GM23338 (cell line): ENCODE results near the gene MTRR. TPM values are rescaled to one million over a fixed set of nuclear protein-coding genes. Genes with fewer than 3 reads are reported as not detected.

Source experiments
- ATAC-seq: fragments of 200-7000 bp; cut with Tn5 transposase; 3 replicates; pipeline ENCODE4 v1.9.1; 2020
- DNase-seq: peaks from one replicate; pipeline ENCODE4 v3.0.0-alpha.2; 2015; ENCODE audit warnings: low spot score
- H2AFZ ChIP-seq: fragments of 200-600 bp; sonication (generic); 2 replicates; pipeline ENCODE4 v1.8.0; 2016; ENCODE audit warnings: antibody characterized with exemption, mild to moderate bottlenecking, moderate library complexity
- H3F3A ChIP-seq: fragments of 200-600 bp; sonication (generic); replicated peaks from 2 replicates; pipeline ENCODE4 v1.8.0; 2017; ENCODE audit warnings: antibody characterized with exemption, mixed run types, low read depth
- H3K27ac ChIP-seq: fragments of 200-600 bp; sonication (generic); 2 replicates; pipeline ENCODE4 v1.6.1; 2016; ENCODE audit warnings: low read depth
- H3K27me3 ChIP-seq: fragments of 200-600 bp; sonication (generic); 2 replicates; pipeline ENCODE4 v1.8.0; 2016; ENCODE audit warnings: mild to moderate bottlenecking, mixed run types, moderate library complexity; ENCODE audit not compliant: insufficient read depth
- H3K36me3 ChIP-seq: fragments of 200-600 bp; sonication (generic); 2 replicates; pipeline ENCODE4 v1.8.0; 2016; ENCODE audit warnings: mild to moderate bottlenecking; ENCODE audit not compliant: insufficient read depth
- H3K4me1 ChIP-seq: fragments of 200-600 bp; sonication (generic); 2 replicates; pipeline ENCODE4 v1.8.0; 2016; ENCODE audit warnings: mild to moderate bottlenecking, moderate library complexity; ENCODE audit not compliant: insufficient read depth
- H3K4me2 ChIP-seq: fragments of 200-600 bp; sonication (generic); 2 replicates; pipeline ENCODE4 v1.7.1; 2017; ENCODE audit warnings: mixed run types
- H3K4me3 ChIP-seq: fragments of 200-600 bp; sonication (generic); 2 replicates; pipeline ENCODE4 v1.6.1; 2016; ENCODE audit warnings: mixed run types
- H3K79me2 ChIP-seq: fragments of 200-600 bp; sonication (generic); replicated peaks from 2 replicates; pipeline ENCODE4 v1.8.0; 2017; ENCODE audit warnings: mild to moderate bottlenecking; ENCODE audit not compliant: insufficient read depth
- H3K9me2 ChIP-seq: fragments of 200-600 bp; sonication (generic); 2 replicates; pipeline ENCODE4 v1.8.0; 2017; ENCODE audit not compliant: insufficient read depth
- H4K20me1 ChIP-seq: fragments of 200-600 bp; sonication (generic); replicated peaks from 2 replicates; pipeline ENCODE4 v1.8.0; 2017; ENCODE audit warnings: mild to moderate bottlenecking; ENCODE audit not compliant: insufficient read depth
- H3K27ac Mint-ChIP-seq: 2 replicates; pipeline ENCODE4 v1.8.0; 2020; ENCODE audit warnings: inconsistent platforms, mild to moderate bottlenecking, moderate library complexity, mixed read lengths
- H3K27me3 Mint-ChIP-seq: 3 replicates; pipeline ENCODE4 v1.8.0; 2022; ENCODE audit warnings: low read depth, mild to moderate bottlenecking, moderate library complexity, mixed read lengths, inconsistent platforms; ENCODE audit not compliant: insufficient read depth, poor library complexity
- H3K36me3 Mint-ChIP-seq: 3 replicates; pipeline ENCODE4 v1.8.0; 2021; ENCODE audit warnings: low read depth, mild to moderate bottlenecking, inconsistent platforms, moderate library complexity, mixed read lengths
- H3K4me1 Mint-ChIP-seq: 3 replicates; pipeline ENCODE4 v1.8.0; 2020; ENCODE audit warnings: mild to moderate bottlenecking, inconsistent platforms, mixed read lengths
- H3K4me3 Mint-ChIP-seq: 3 replicates; pipeline ENCODE4 v1.8.0; 2021; ENCODE audit warnings: moderate library complexity, mild to moderate bottlenecking, inconsistent platforms, mixed read lengths
- H3K9me3 Mint-ChIP-seq: 3 replicates; pipeline ENCODE4 v1.8.0; 2020; ENCODE audit warnings: moderate library complexity, mild to moderate bottlenecking, inconsistent platforms, mixed read lengths
- CREB1 ChIP-seq: fragments of 250-450 bp; sonication (Bioruptor Pico); IDR thresholded peaks from 2 replicates; pipeline ENCODE4 v1.5.0; 2020; ENCODE audit warnings: low read depth, mild to moderate bottlenecking, moderate library complexity
- CTCF ChIP-seq, 2 experiments: fragments of 200-600 bp in 1 of 2; sonication (generic) in 1 of 2; conservative IDR thresholded peaks; 2 replicates each; pipeline versions ENCODE4 v1.5.1 to v1.6.1; 2016 to 2017; ENCODE audit warnings: antibody characterized with exemption in 2 of 2, low read depth in 2 of 2, mild to moderate bottlenecking in 2 of 2, moderate library complexity in 1 of 2
- ETS1 ChIP-seq: IDR thresholded peaks from 2 replicates; pipeline ENCODE4 v1.6.1; 2016; ENCODE audit warnings: antibody characterized with exemption
- EZH2 ChIP-seq: fragments of 200-600 bp; sonication (generic); IDR thresholded peaks from one replicate; pipeline ENCODE4 v1.8.0; 2017; ENCODE audit warnings: antibody characterized with exemption, mild to moderate bottlenecking, low read depth; ENCODE audit not compliant: unreplicated experiment
- EZH2phosphoT487 ChIP-seq: fragments of 200-600 bp; sonication (generic); IDR thresholded peaks from one replicate; pipeline ENCODE4 v1.8.1; 2018; ENCODE audit warnings: antibody characterized with exemption; ENCODE audit not compliant: unreplicated experiment
- JUNB ChIP-seq: IDR thresholded peaks from one replicate; pipeline ENCODE4 v1.6.1; 2016; ENCODE audit warnings: antibody characterized with exemption; ENCODE audit not compliant: unreplicated experiment
- NANOG ChIP-seq: IDR thresholded peaks from 2 replicates; pipeline ENCODE4 v1.6.1; 2016; ENCODE audit warnings: antibody characterized with exemption, borderline replicate concordance
- POLR2AphosphoS5 ChIP-seq: IDR thresholded peaks from 2 replicates; pipeline ENCODE4 v1.6.1; 2016; ENCODE audit warnings: antibody characterized with exemption, low read depth
- REST ChIP-seq: IDR thresholded peaks from one replicate; pipeline ENCODE4 v1.6.1; 2018; ENCODE audit warnings: antibody characterized with exemption; ENCODE audit not compliant: unreplicated experiment
- STAT1 ChIP-seq: IDR thresholded peaks from one replicate; pipeline ENCODE4 v1.6.1; 2016; ENCODE audit warnings: antibody characterized with exemption; ENCODE audit not compliant: unreplicated experiment
- ZNF114 ChIP-seq: fragments of 250-450 bp; sonication (Bioruptor Pico); IDR thresholded peaks from 2 replicates; pipeline ENCODE4 v1.5.0; 2020; ENCODE audit warnings: mild to moderate bottlenecking, moderate library complexity
- ZNF331 ChIP-seq: fragments of 250-450 bp; sonication (Bioruptor Pico); IDR thresholded peaks from 2 replicates; pipeline ENCODE4 v1.5.0; 2020; ENCODE audit warnings: low read depth, mild to moderate bottlenecking, moderate library complexity
- ZNF462 ChIP-seq: fragments of 250-450 bp; sonication (Bioruptor Pico); IDR thresholded peaks from 2 replicates; pipeline ENCODE4 v1.5.0; 2020; ENCODE audit warnings: mild to moderate bottlenecking, moderate library complexity
- polyA plus RNA-seq: library from polyadenylated mRNA; unstranded; fragments of >200 nt; fragmentation: Nextera tagmentation; extraction: Ambion mirVana; gene quantifications from 2 replicates; pipeline ENCODE4 v1.2.1, GENCODE V29; 2016
- total RNA-seq: library from RNA; depleted of rRNA; stranded (reverse); fragments of >200 nt; shearing (Covaris generic); gene quantifications from 2 replicates; pipeline ENCODE4 v1.2.3, GENCODE V29; 2014

The MTRR gene
- total and polyA plus RNA-seq, 2 experiments from 2014 or later = 16.5 to 55.9 TPM

GRCh38 chr5:7874639-7875038 is 5.7 kb downstream of the MTRR start:
- no peak overlapping the region for H3K4me2 ChIP-seq
- no peak overlapping the region for H3K4me3 Mint-ChIP-seq
- peaks cover 53% of the 10 kb centered on the region for H3K36me3 Mint-ChIP-seq
- no peak overlapping the region for H3K27ac ChIP-seq
- no peak overlapping the region for H2AFZ ChIP-seq
- no peak overlapping the region for H3K27ac Mint-ChIP-seq
- no peak overlapping the region for H3K4me3 ChIP-seq
- TF ChIP-seq ETS1 (no peak), ZNF331 (CRISPR knock-in tag) (no peak), EZH2 (no peak), STAT1 (no peak), JUNB (no peak), POLR2AphosphoS5 (no peak), NANOG (no peak), CREB1 (CRISPR knock-in tag) (no peak), ZNF114 (no peak), CTCF (conservative IDR thresholded peaks at IDR 0.05; ENCODE audit: low read depth in 2 of 2) (no peak), ZNF462 (no peak), EZH2phosphoT487 (no peak), REST (no peak)
- peaks cover 13% of the 10 kb centered on the region for H3K4me1 Mint-ChIP-seq
- peaks cover 79% of the 10 kb centered on the region for H3K79me2 ChIP-seq
- peaks cover 52% of the 10 kb centered on the region for H4K20me1 ChIP-seq
- ATAC-seq (no peak), DNase-seq (no peak)
- H3K9me3 Mint-ChIP-seq = no peaks in the 10 kb centered on the region
- no peaks in the 10 kb centered on the region for H3F3A ChIP-seq
- no peaks in the 10 kb centered on the region for H3K27me3 Mint-ChIP-seq
- no peaks in the 10 kb centered on the region for H3K27me3 ChIP-seq
- H3K4me1 ChIP-seq = peaks cover 11% of the 10 kb centered on the region; the same call in 1 of the 2 replicates
- peaks cover 47% of the 10 kb centered on the region; the same call in 1 of the 2 replicates for H3K36me3 ChIP-seq
- no peaks in the 10 kb centered on the region for H3K9me2 ChIP-seq
